ENCODE results near the gene MACROD2.
"Not testable (repeated sequence)": the region's sequence is repeated elsewhere in the genome, so short reads cannot be mapped to it uniquely, and the experiment has no call there.

MACROD2 gene

GRCh38 chr20:15187612-15188011 is 1192.3 kb downstream of the MACROD2 start:
- H3K4me3 ChIP-seq (ENCODE audit: low read depth, low read length) = no peak overlapping the region
- no peak for TF ChIP-seq CTCF (IDR thresholded peaks at IDR 0.05; ENCODE audit: borderline replicate concordance, insufficient read depth, low read depth, low read length)

GRCh38 chr20:15188415-15188814 is 1193.1 kb downstream of the MACROD2 start:
- no peak overlapping the region for H3K4me3 ChIP-seq (ENCODE audit: low read depth, low read length)
- TF ChIP-seq CTCF (IDR thresholded peaks at IDR 0.05; ENCODE audit: borderline replicate concordance, insufficient read depth, low read depth, low read length) = no peak

- no peak for TF ChIP-seq CTCF (IDR thresholded peaks at IDR 0.05; ENCODE audit: borderline replicate concordance, insufficient read depth, low read depth, low read length)
- no peak overlapping the region for H3K4me3 ChIP-seq (ENCODE audit: low read depth, low read length)
Measured at GRCh38 chr20:15191082-15191723, 1195.9 kb downstream of the MACROD2 start.

GRCh38 chr20:15195378-15195777 is 1200.1 kb downstream of the MACROD2 start:
- no peak for TF ChIP-seq CTCF (IDR thresholded peaks at IDR 0.05; ENCODE audit: borderline replicate concordance, insufficient read depth, low read depth, low read length)
- H3K4me3 ChIP-seq (ENCODE audit: low read depth, low read length) = no peak overlapping the region

- TF ChIP-seq CTCF (IDR thresholded peaks at IDR 0.05; ENCODE audit: borderline replicate concordance, insufficient read depth, low read depth, low read length) = no peak
- no peak overlapping the region for H3K4me3 ChIP-seq (ENCODE audit: low read depth, low read length)
Measured at GRCh38 chr20:15196547-15197255, 1201.4 kb downstream of the MACROD2 start.

- not testable (repeated sequence) for H3K4me3 ChIP-seq (ENCODE audit: low read depth, low read length)
Measured at GRCh38 chr20:15198017-15198416, 1202.7 kb downstream of the MACROD2 start.

GRCh38 chr20:15199698-15200097 is 1204.4 kb downstream of the MACROD2 start:
- no peak for TF ChIP-seq CTCF (IDR thresholded peaks at IDR 0.05; ENCODE audit: borderline replicate concordance, insufficient read depth, low read depth, low read length)
- H3K4me3 ChIP-seq (ENCODE audit: low read depth, low read length) = no peak overlapping the region

All from GM12875 (cell line).